Sigmoid colon (tissue), 7 donors: ENCODE measurements around the gene PODNL1. TPM values are rescaled to one million over a fixed set of nuclear protein-coding genes. Genes with fewer than 3 reads are reported as not detected.
A peak's percentile ranks its signal among the peaks of the same experiment; 100 is the strongest.

ENCODE experiments used
- DNase-seq: peaks from one replicate; pipeline ENCODE4 v3.0.0-alpha.2; 2019
- H3K27ac ChIP-seq, 4 donors: fragments of 200-600 bp; sonication (generic); one replicate each; pipeline ENCODE4 v1.5.1; 2016 to 2019; ENCODE audit warnings: mild to moderate bottlenecking in 1 of 4
- H3K27me3 ChIP-seq, 3 donors: fragments of 200-600 bp; sonication (generic); one replicate each; pipeline ENCODE4 v1.5.1; 2019; ENCODE audit warnings: mild to moderate bottlenecking in 1 of 3
- H3K36me3 ChIP-seq, 4 donors: fragments of 200-600 bp; sonication (generic); one replicate each; pipeline ENCODE4 v1.5.1; 2016 to 2019
- H3K4me1 ChIP-seq, 4 donors: fragments of 200-600 bp; sonication (generic); one replicate each; pipeline ENCODE4 v1.5.1; 2017 to 2019
- H3K4me3 ChIP-seq, 4 donors: fragments of 200-600 bp; sonication (generic); one replicate each; pipeline ENCODE4 v1.5.1; 2017 to 2019; ENCODE audit warnings: mild to moderate bottlenecking in 2 of 4, moderate library complexity in 1 of 4
- H3K9me3 ChIP-seq, 4 donors: fragments of 200-600 bp in 3 of 4; sonication (generic) in 3 of 4; one replicate each; pipeline versions ENCODE4 v1.5.1 to v1.6.1; 2013 to 2019
- CTCF ChIP-seq, 4 experiments: fragments of 450-650 bp in 3 of 4; fragments of 200-600 bp in 1 of 4; IDR thresholded peaks; one replicate each; pipeline ENCODE4 v1.5.1; 2016 to 2019; ENCODE audit warnings: antibody characterized with exemption in 4 of 4, mild to moderate bottlenecking in 3 of 4, moderate library complexity in 2 of 4
- EP300 ChIP-seq, 4 donors: sonication (generic); formaldehyde crosslinking; IDR thresholded peaks; one replicate each; pipeline ENCODE4 v1.6.1; 2017; ENCODE audit warnings: antibody characterized with exemption in 4 of 4
- POLR2A ChIP-seq, 2 donors: fragments of 450-650 bp; IDR thresholded peaks; one replicate each; pipeline ENCODE4 v1.6.1; 2016; ENCODE audit warnings: antibody characterized with exemption in 2 of 2, mild to moderate bottlenecking in 2 of 2, moderate library complexity in 2 of 2
- POLR2AphosphoS5 ChIP-seq, 4 donors: sonication (generic); formaldehyde crosslinking; IDR thresholded peaks; one replicate each; pipeline ENCODE4 v1.6.1; 2017; ENCODE audit warnings: antibody characterized with exemption in 4 of 4
- WGBS, 2 donors: extraction: QIAGEN DNeasy Blood & Tissue Kit; methylation state at CpG; one replicate each; pipeline ENCODE4 v1.1.7; 2013; 5-methylcytosine and 5-hydroxymethylcytosine counted together
- intact Hi-C: fragments of 100-400 bp; cut with DNase I; formaldehyde crosslinking; loops from one replicate; pipeline ENCODE4 v1.15.1; 2023
- polyA plus RNA-seq, 3 donors: library from polyadenylated mRNA; stranded (reverse); fragments of 200-250 nt; gene quantifications; one replicate each; pipeline ENCODE4 v1.2.3, GENCODE V29; 2013
- total RNA-seq, 4 donors: library from RNA; depleted of rRNA; stranded (reverse); fragments of >200 nt; gene quantifications; one replicate each; pipeline ENCODE4 v1.1.0, GENCODE V29; 2016
- donor health status: healthy with polysubstance abuse.
- donor health status: Bipolar disorder and iron deficiency.
- donor health status: healthy.

The PODNL1 gene
- total and polyA plus RNA-seq, 7 donors, result 2.5 to 5.4 (median 2.9) TPM; not detected in 4

- Histone ChIP-seq H3K36me3 (no peaks in the 10 kb centered on the region), H3K27ac (no peak overlapping the region), H3K27me3 (no peaks in the 10 kb centered on the region), H3K9me3 (no peaks in the 10 kb centered on the region), H3K4me3 (no peak overlapping the region), H3K4me1 (peaks cover 0 to 30% (median 18%) of the 10 kb centered on the region in 4 donors)
- 80 to 88% methylated on average over 10 of the region's 10 CpGs for whole genome bisulfite sequencing, 2 donors
- DNase-seq, result no peak
- intact Hi-C loops, result loop anchor here (5.0 kb wide), 1 partner anchor 286 kb away; no protein-coding TSS in a partner anchor
- no peak for TF ChIP-seq CTCF (IDR thresholded peaks at IDR 0.05)
- TF ChIP-seq POLR2AphosphoS5 (IDR thresholded peaks at IDR 0.05), result no peak
- no peak for TF ChIP-seq EP300 (IDR thresholded peaks at IDR 0.05)
- no peak for TF ChIP-seq POLR2A (IDR thresholded peaks at IDR 0.05)
Measured at GRCh38 chr19:13883516-13884064, 54.6 kb downstream of the PODNL1 start.

GRCh38 chr19:13882836-13883235 is 55.4 kb downstream of the PODNL1 start:
- H3K4me3 ChIP-seq, result no peak overlapping the region
- no peaks in the 10 kb centered on the region for H3K36me3 ChIP-seq
- no peaks in the 10 kb centered on the region for H3K27me3 ChIP-seq
- WGBS, 2 donors, result 88 to 91% methylated on average over 12 of the region's 12 CpGs
- intact Hi-C loops, result loop anchor here (5.0 kb wide), 1 partner anchor 286 kb away; no protein-coding TSS in a partner anchor
- no peak for DNase-seq
- H3K27ac ChIP-seq, result no peak overlapping the region
- TF ChIP-seq CTCF (IDR thresholded peaks at IDR 0.05) (no peak), POLR2AphosphoS5 (IDR thresholded peaks at IDR 0.05) (no peak), EP300 (IDR thresholded peaks at IDR 0.05) (no peak)
- H3K9me3 ChIP-seq, result no peaks in the 10 kb centered on the region
- peaks cover 0 to 30% (median 18%) of the 10 kb centered on the region in 4 donors for H3K4me1 ChIP-seq

GRCh38 chr19:13882419-13882795 is 55.8 kb downstream of the PODNL1 start:
- 72 to 74% methylated on average over 5 of the region's 5 CpGs for WGBS, 2 donors
- H3K36me3 ChIP-seq, result no peaks in the 10 kb centered on the region

GRCh38 chr19:13881692-13882418 is 56.4 kb downstream of the PODNL1 start:
- intact Hi-C loops, result loop anchor here (5.0 kb wide), 1 partner anchor 285 kb away; no protein-coding TSS in a partner anchor
- Histone ChIP-seq H3K36me3 (no peaks in the 10 kb centered on the region), H3K27me3 (no peaks in the 10 kb centered on the region), H3K27ac (peak overlapping the region; percentile 67 to 76 (median 72)), H3K4me3 (no peak overlapping the region), H3K4me1 (peaks cover 0 to 30% (median 18%) of the 10 kb centered on the region in 4 donors), H3K9me3 (no peaks in the 10 kb centered on the region)
- WGBS, 2 donors, result 18 to 20% methylated on average over 17 of the region's 17 CpGs
- no peak for DNase-seq
- TF ChIP-seq POLR2AphosphoS5 (IDR thresholded peaks at IDR 0.05), result no peak
- TF ChIP-seq EP300 (IDR thresholded peaks at IDR 0.05), result no peak
- no peak for TF ChIP-seq POLR2A (IDR thresholded peaks at IDR 0.05)
- no peak for TF ChIP-seq CTCF (IDR thresholded peaks at IDR 0.05)

More at GRCh38 chr19:13882419-13882795, 55.8 kb downstream of the PODNL1 start:
- Histone ChIP-seq H3K9me3 (no peaks in the 10 kb centered on the region), H3K27ac (peak overlapping the region in 2 of 4 donors; percentile 67 to 72), H3K27me3 (no peaks in the 10 kb centered on the region), H3K4me3 (no peak overlapping the region), H3K4me1 (peaks cover 0 to 30% (median 18%) of the 10 kb centered on the region in 4 donors)
- DNase-seq, result no peak
- intact Hi-C loops, result loop anchor here (5.0 kb wide), 1 partner anchor 285 kb away; no protein-coding TSS in a partner anchor
- TF ChIP-seq POLR2AphosphoS5 (IDR thresholded peaks at IDR 0.05) (no peak), POLR2A (IDR thresholded peaks at IDR 0.05) (no peak), EP300 (IDR thresholded peaks at IDR 0.05) (no peak), CTCF (IDR thresholded peaks at IDR 0.05) (no peak)
